GM19099 (cell line): Measurements from ENCODE around the gene IRF3.
A peak's percentile ranks its signal among the peaks of the same experiment; 100 is the strongest.

ENCODE experiments used
- POLR2A ChIP-seq: IDR thresholded peaks from 3 replicates; pipeline ENCODE4 v1.6.1; 2011; ENCODE audit warnings: low read depth; ENCODE audit not compliant: insufficient read length; ENCODE audit errors: extremely low read depth

IRF3 gene

GRCh38 chr19:49651820-49652550 is 13.7 kb downstream of the IRF3 start:
- no peak for TF ChIP-seq POLR2A

- TF ChIP-seq POLR2A: no peak
Measured at GRCh38 chr19:49651029-49651819, 14.4 kb downstream of the IRF3 start.

- TF ChIP-seq POLR2A: no peak
Measured at GRCh38 chr19:49646586-49646985, 19.1 kb downstream of the IRF3 start.

GRCh38 chr19:49645995-49646394 is 19.7 kb downstream of the IRF3 start:
- TF ChIP-seq POLR2A: no peak

- TF ChIP-seq POLR2A: no peak
Measured at GRCh38 chr19:49645592-49645991, 20.1 kb downstream of the IRF3 start.

- no peak for TF ChIP-seq POLR2A
Measured at GRCh38 chr19:49643466-49643865, 22.2 kb downstream of the IRF3 start.

- no peak for TF ChIP-seq POLR2A
Measured at GRCh38 chr19:49642492-49643035, 23.1 kb downstream of the IRF3 start.

- peak; percentile 49 for TF ChIP-seq POLR2A
Measured at GRCh38 chr19:49641688-49642491, 23.8 kb downstream of the IRF3 start, which contains the start of gene SCAF1. SCAF1 (plus strand) TSS chr19:49642209; CDS start chr19:49645027, 2,818 bp downstream.

GRCh38 chr19:49640113-49640898 is 25.4 kb downstream of the IRF3 start, which contains the start of gene RRAS:
RRAS (minus strand) TSS chr19:49640143; CDS start chr19:49640098, 45 bp downstream.
- TF ChIP-seq POLR2A: peak; percentile 90

GRCh38 chr19:49639401-49640112 is 26.1 kb downstream of the IRF3 start:
- no peak for TF ChIP-seq POLR2A

GRCh38 chr19:49637821-49638738 is 27.6 kb downstream of the IRF3 start:
- TF ChIP-seq POLR2A: no peak

- no peak for TF ChIP-seq POLR2A
Measured at GRCh38 chr19:49636233-49636932, 29.3 kb downstream of the IRF3 start.
